ENCODE results near the gene IL11. TPM values are rescaled to one million over a fixed set of nuclear protein-coding genes. Genes with fewer than 3 reads are reported as not detected.
A peak's percentile ranks its signal among the peaks of the same experiment; 100 is the strongest.
"Not testable (repeated sequence)": the region's sequence is repeated elsewhere in the genome, so short reads cannot be mapped to it uniquely, and the experiment has no call there.

Gene IL11
- total RNA-seq, 2 donors from 2014 or later, result not detected

GRCh38 chr19:55341171-55341588 lies 29.1 kb downstream of the IL11 start:
- intact Hi-C loops (cut with DNase I), result no loop called here
- no peak for DNase-seq (ENCODE audit: low spot score)

GRCh38 chr19:55340784-55341147 lies 29.5 kb downstream of the IL11 start:
- no peak for DNase-seq (ENCODE audit: low spot score)
- intact Hi-C loops (cut with DNase I), result no loop called here

GRCh38 chr19:55339889-55340783 lies 30.1 kb downstream of the IL11 start:
- no peak for DNase-seq (ENCODE audit: low spot score)
- intact Hi-C loops (cut with DNase I), result no loop called here

- intact Hi-C loops (cut with DNase I), result no loop called here
- peak; percentile 100 for DNase-seq (ENCODE audit: low spot score)
Measured at GRCh38 chr19:55339105-55339888, 31.0 kb downstream of the IL11 start, which contains the start of gene KMT5C. Gene KMT5C, plus strand, starts transcription at chr19:55339876. Its CDS starts 2,061 bp downstream, at chr19:55341937.

- intact Hi-C loops (cut with DNase I), result no loop called here
Measured at GRCh38 chr19:55336101-55336500, 34.2 kb downstream of the IL11 start.

GRCh38 chr19:55333870-55334269 lies 36.4 kb downstream of the IL11 start:
- DNase-seq (ENCODE audit: low spot score), result no peak
- intact Hi-C loops (cut with DNase I), result no loop called here

More at GRCh38 chr19:55336101-55336500, 34.2 kb downstream of the IL11 start:
- DNase-seq (ENCODE audit: low spot score), result no peak

GRCh38 chr19:55329791-55330190 lies 40.5 kb downstream of the IL11 start:
- intact Hi-C loops (cut with DNase I); DNase-seq (ENCODE audit: low spot score): not testable (repeated sequence)

GRCh38 chr19:55328774-55329318 lies 41.4 kb downstream of the IL11 start:
- intact Hi-C loops (cut with DNase I); DNase-seq (ENCODE audit: low spot score): not testable (repeated sequence)

GRCh38 chr19:55325172-55325571 lies 45.1 kb downstream of the IL11 start, which contains the start of gene TMEM150B:
Gene TMEM150B, minus strand, starts transcription at chr19:55325341. Its CDS starts 4,305 bp downstream, at chr19:55321036.
- DNase-seq (ENCODE audit: low spot score), result no peak
- intact Hi-C loops (cut with DNase I), result no loop called here

GRCh38 chr19:55324662-55325061 lies 45.6 kb downstream of the IL11 start:
- intact Hi-C loops (cut with DNase I), result loop anchor here in 1 of 2 donors (5.0 kb wide), 1 partner anchor 1318 kb away; the partner anchor contains the start of gene SMIM17
- no peak for DNase-seq (ENCODE audit: low spot score)

- DNase-seq (ENCODE audit: low spot score), result no peak
- intact Hi-C loops (cut with DNase I), result loop anchor here in 1 of 2 donors (5.0 kb wide), 1 partner anchor 1320 kb away; the partner anchor contains the start of gene SMIM17
Measured at GRCh38 chr19:55322204-55322885, 47.9 kb downstream of the IL11 start.

- intact Hi-C loops (cut with DNase I), result loop anchor here in 1 of 2 donors (5.0 kb wide), 1 partner anchor 1321 kb away; the partner anchor contains the start of gene SMIM17
- no peak for DNase-seq (ENCODE audit: low spot score)
Measured at GRCh38 chr19:55321466-55322137, 48.7 kb downstream of the IL11 start.

GRCh38 chr19:55320844-55321419 lies 49.3 kb downstream of the IL11 start:
- DNase-seq (ENCODE audit: low spot score), result no peak
- intact Hi-C loops (cut with DNase I), result loop anchor here in 1 of 2 donors (5.0 kb wide), 1 partner anchor 1321 kb away; the partner anchor contains the start of gene SMIM17

GRCh38 chr19:55319785-55320184 lies 50.5 kb downstream of the IL11 start:
- intact Hi-C loops (cut with DNase I), result loop anchor here in 1 of 2 donors (5.0 kb wide), 1 partner anchor 1323 kb away; the partner anchor contains the start of gene SMIM17
- no peak for DNase-seq (ENCODE audit: low spot score)

GRCh38 chr19:55316646-55317045 lies 53.6 kb downstream of the IL11 start:
- intact Hi-C loops (cut with DNase I), result no loop called here
- DNase-seq (ENCODE audit: low spot score), result no peak

- DNase-seq (ENCODE audit: low spot score), result no peak
- intact Hi-C loops (cut with DNase I), result no loop called here
Measured at GRCh38 chr19:55315956-55316525, 54.2 kb downstream of the IL11 start.

- intact Hi-C loops (cut with DNase I), result no loop called here
- DNase-seq (ENCODE audit: low spot score), result no peak
Measured at GRCh38 chr19:55314396-55314795, 55.9 kb downstream of the IL11 start.

Measured in posterior vena cava (tissue), 2 donors.